Activated naive CD4-positive, alpha-beta T cell treated with anti-CD3 and anti-CD28 coated beads, Interleukin-2, amount 50 U/mL, for 72 hours (primary cell): Measurements from ENCODE around the gene TTBK1. TPM values are rescaled to one million over a fixed set of nuclear protein-coding genes. Genes with fewer than 3 reads are reported as not detected.

Source experiments
- ATAC-seq, 2 donors: fragments of 150-1000 bp; cut with Tn5 transposase; 2 replicates each; pipeline ENCODE4 v1.10.0; 2021; ENCODE audit warnings: mild to moderate bottlenecking in 2 of 2, moderate library complexity in 2 of 2
- DNase-seq, 2 donors: peaks; one replicate each; pipeline ENCODE4 v3.0.0; 2021 to 2022; ENCODE audit warnings: low spot score in 2 of 2
- H3K27ac Mint-ChIP-seq, 2 donors: one replicate each; pipeline ENCODE4 v1.8.0; 2022; ENCODE audit warnings: mild to moderate bottlenecking in 2 of 2, mixed read lengths in 2 of 2
- H3K36me3 Mint-ChIP-seq, 2 donors: one replicate each; pipeline ENCODE4 v1.8.0; 2022; ENCODE audit warnings: mixed read lengths in 2 of 2
- H3K9me3 Mint-ChIP-seq, 2 donors: one replicate each; pipeline ENCODE4 v1.8.0; 2022; ENCODE audit warnings: mixed read lengths in 2 of 2
- total RNA-seq, 2 donors: library from RNA; stranded (reverse); gene quantifications; one replicate each; pipeline ENCODE4 v1.2.3, GENCODE V29; 2022

The TTBK1 gene
- total RNA-seq, 2 donors from 2014 or later, result 0.09 to 0.37 TPM

DNA sequence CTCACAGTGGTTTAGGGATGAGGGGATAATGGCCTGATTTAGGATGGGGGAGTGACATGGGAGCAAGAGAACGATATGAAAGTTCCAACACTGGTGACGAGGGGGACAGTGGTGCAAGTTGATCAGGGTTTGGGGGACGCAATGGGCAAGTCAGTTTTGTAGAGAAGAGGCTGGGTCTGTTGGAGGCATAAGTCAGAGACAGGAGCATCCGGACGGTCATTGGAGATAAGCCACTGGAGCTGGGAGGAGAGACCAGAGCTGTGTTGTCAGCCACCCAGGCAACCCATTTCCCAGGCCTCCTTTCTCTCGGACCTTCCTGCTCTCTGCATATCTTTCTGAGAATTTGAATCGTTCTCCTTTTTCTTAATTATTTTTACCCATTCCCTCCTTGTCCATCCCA lies 23.5 kb upstream of the TTBK1 start:
- DNase-seq, result no peak
- ATAC-seq, result no peak
- Mint-ChIP-seq H3K36me3 (peaks cover 0 to 6% of the 10 kb centered on the region in 2 donors), H3K9me3 (no peaks in the 10 kb centered on the region), H3K27ac (no peak overlapping the region)

DNA sequence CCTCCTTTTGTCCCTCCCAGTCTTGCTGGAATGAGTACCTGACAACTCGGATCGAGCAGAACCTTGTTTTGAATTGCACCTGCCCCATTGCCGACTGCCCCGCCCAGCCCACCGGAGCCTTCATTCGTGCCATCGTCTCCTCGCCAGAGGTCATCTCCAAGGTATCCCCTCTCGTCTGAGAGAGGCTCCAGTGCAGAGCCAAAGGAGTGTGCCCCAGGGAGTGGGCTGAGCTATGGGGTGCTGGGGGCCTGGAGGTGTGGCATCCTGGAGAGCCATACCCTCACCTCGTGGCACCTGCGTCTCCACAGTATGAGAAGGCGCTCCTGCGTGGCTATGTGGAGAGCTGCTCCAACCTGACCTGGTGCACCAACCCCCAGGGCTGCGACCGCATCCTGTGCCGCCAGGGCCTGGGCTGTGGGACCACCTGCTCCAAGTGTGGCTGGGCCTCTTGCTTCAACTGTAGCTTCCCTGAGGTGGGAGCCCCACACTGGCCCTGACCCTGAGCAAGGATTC lies 22.8 kb upstream of the TTBK1 start:
- no peak for DNase-seq
- no peak for ATAC-seq
- Mint-ChIP-seq H3K9me3 (no peaks in the 10 kb centered on the region), H3K27ac (peak overlapping the region; percentile 91 to 96), H3K36me3 (peaks cover 0 to 9% of the 10 kb centered on the region in 2 donors)

DNA sequence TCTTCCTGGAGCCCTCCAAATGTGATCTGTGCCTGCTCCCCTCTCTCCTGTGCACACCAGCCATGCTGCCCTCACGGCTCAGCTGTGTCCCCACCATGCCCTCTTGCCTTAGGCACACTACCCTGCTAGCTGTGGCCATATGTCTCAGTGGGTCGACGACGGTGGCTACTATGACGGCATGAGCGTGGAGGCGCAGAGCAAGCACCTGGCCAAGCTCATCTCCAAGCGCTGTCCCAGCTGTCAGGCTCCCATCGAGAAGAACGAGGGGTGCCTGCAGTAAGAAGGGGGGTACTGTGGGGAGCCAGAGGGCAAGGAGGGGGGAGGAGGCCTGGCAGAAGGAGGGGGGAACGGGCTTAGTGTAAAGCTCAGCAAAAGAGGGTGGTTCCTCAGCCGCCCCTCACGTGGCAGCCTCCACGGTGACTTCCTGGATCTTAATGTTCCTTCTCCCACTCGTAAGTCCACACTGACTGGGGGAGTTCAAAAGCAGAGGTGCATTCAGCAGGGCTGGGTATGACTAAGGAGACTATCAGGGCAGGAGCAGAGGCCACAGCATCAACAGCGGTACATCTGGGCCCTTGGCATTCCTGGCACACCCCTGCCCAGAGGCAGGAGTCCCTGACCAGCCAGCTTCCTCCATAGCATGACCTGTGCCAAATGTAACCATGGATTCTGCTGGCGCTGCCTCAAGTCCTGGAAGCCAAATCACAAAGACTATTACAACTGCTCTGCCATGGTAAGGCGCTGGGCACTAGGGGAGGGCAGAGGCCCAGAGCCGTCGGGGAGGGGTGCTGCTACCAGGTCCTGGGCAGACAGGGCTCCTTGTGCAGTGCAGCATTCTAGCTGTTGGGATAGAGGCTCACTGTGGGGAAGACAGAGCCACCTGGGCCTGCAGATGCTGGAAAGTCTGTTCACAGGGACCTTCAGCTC lies 22.0 kb upstream of the TTBK1 start:
- DNase-seq (no peak), ATAC-seq (no peak)
- no peaks in the 10 kb centered on the region for H3K9me3 Mint-ChIP-seq
- H3K27ac Mint-ChIP-seq, result peak overlapping the region; percentile 91 to 96
- peaks cover 0 to 17% of the 10 kb centered on the region in 2 donors for H3K36me3 Mint-ChIP-seq

DNA sequence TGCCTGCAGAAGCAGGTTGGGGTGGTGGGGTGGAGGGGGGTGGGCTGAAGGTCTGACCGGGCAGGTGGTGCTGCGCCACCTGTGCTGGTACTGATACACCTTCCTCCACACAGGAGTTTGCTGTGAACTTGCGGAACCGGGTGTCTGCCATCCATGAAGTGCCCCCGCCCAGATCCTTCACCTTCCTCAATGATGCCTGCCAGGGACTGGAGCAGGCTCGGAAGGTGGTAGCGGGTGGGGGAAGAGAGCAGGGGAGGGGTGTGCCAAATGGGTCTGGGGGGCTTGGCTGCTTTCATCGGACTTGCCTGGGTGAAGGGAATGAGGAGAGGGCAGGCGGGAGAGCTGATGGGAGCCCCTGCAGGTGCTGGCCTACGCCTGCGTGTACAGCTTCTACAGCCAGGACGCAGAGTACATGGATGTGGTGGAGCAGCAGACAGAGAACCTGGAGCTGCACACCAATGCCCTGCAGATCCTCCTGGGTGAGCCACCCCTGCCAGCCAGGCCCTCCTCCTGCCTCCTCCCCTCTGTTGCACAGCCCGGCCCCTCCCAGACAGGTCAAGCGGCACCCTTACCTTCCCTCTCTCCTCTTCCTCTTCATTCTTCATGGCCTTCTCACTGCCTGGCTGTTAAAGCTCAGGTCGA lies 20.7 kb upstream of the TTBK1 start:
- no peak for ATAC-seq
- peaks cover 0 to 25% of the 10 kb centered on the region in 2 donors for H3K36me3 Mint-ChIP-seq
- no peak for DNase-seq
- peak overlapping the region; percentile 91 to 92 for H3K27ac Mint-ChIP-seq
- H3K9me3 Mint-ChIP-seq, result no peaks in the 10 kb centered on the region

DNA sequence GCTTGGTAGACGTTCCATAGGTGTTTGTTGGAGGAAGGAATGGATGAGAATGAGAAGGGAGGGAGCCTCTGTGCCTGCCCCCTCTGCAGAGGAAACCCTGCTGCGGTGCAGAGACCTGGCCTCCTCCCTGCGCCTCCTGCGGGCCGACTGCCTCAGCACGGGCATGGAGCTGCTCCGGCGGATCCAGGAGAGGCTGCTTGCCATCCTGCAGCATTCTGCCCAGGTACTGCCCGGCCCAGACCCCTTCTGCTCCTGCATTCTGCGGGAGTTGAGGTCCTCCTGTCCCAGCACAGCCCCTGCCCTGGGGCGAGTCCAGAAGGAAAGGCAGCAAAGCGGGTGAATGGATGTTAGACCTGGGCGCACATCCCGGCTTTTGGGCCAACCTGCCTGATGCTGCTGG lies 20.1 kb upstream of the TTBK1 start:
- H3K36me3 Mint-ChIP-seq, result peaks cover 2 to 31% of the 10 kb centered on the region in 2 donors
- ATAC-seq (no peak), DNase-seq (no peak)
- no peaks in the 10 kb centered on the region for H3K9me3 Mint-ChIP-seq
- peak overlapping the region; percentile 91 to 99 for H3K27ac Mint-ChIP-seq

DNA sequence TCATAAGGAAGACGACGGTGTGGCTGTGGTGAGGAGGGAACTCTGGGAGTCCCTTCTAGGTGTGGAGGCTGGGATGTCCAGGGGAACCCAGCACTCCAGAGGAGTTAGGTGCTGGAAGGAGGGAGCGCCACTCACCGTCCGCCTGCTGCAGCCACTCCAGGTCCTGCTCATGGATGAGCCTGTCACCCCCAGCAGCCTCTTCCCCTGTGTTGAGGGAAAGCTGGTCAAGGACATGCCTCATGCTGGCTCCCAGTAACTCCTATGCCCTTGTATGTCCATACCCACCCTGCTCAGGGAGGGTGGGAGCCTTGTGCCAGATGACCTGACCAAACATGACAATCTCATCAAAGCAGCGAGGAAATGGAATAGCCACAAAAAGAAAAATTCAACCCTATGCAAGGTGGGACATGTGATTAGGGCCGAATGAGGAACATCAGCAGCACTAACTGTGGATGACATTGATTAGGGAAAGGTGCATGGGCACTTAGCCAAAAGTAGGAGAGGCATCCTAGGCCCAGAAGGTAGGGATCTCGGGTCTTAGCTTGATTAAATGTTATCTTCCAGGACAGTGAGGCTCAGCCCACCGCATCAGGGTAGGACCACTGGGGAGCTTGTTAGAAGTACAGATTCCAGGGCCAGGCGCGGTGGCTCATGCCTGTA lies 17.0 kb upstream of the TTBK1 start:
- Mint-ChIP-seq H3K27ac (peak overlapping the region; percentile 60 to 95), H3K36me3 (peaks cover 8 to 36% of the 10 kb centered on the region in 2 donors), H3K9me3 (no peaks in the 10 kb centered on the region)
- ATAC-seq (no peak), DNase-seq (peak in 1 of 2 donors; percentile 53)

DNA sequence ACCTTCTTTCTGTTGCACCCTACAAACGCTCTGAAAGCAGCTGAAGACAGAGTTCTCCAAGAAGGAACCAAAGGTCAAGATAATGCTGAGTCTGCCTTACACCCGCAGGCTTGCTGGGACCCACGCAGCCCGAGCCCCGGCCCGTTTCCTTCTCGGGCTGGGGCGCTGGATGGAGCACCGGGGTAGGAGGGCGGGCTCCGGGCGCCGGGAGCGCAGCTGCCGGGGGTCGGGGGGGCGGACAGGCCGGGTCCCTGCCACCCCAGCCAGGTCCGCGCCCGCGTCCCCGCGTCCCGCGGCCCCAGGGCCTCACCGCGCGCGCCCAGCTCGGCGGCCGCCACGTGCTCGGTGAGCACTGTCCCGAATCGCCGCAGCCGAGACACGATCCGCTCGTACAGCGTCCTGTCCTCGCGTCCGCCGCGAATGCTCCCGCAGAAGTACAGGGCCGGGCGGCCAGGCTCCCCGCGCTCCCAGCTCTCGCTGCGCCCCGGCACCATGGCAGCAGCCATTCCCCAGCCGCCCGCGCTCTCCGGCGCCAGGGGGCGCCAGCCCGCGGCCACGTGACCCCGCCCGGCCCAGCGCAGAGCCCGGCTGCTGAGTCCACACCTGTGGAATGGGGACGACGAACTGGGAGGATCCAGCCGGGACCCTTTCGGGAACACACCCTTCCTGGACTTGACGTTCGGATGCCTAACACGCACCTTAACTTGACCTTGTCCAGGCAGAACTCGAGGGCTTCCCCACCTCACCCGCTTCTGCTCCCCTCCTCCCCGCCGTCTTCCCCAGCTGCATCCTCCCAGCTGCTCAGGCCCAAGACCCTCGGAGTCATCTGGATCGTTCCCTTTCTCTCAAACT lies 14.1 kb upstream of the TTBK1 start, which contains the start of gene DNPH1:
Gene DNPH1 (minus strand): TSS at position 531 of the 852 bp plus-strand sequence. CDS start 25 bp downstream, at position 506.
- ATAC-seq, result peak; percentile 86
- DNase-seq, result peak; percentile 88 to 93
- Mint-ChIP-seq H3K9me3 (no peaks in the 10 kb centered on the region), H3K27ac (peak within 1 kb of the TSS; percentile 96), H3K36me3 (peaks cover 8 to 30% of the 10 kb centered on the region in 2 donors)

DNA sequence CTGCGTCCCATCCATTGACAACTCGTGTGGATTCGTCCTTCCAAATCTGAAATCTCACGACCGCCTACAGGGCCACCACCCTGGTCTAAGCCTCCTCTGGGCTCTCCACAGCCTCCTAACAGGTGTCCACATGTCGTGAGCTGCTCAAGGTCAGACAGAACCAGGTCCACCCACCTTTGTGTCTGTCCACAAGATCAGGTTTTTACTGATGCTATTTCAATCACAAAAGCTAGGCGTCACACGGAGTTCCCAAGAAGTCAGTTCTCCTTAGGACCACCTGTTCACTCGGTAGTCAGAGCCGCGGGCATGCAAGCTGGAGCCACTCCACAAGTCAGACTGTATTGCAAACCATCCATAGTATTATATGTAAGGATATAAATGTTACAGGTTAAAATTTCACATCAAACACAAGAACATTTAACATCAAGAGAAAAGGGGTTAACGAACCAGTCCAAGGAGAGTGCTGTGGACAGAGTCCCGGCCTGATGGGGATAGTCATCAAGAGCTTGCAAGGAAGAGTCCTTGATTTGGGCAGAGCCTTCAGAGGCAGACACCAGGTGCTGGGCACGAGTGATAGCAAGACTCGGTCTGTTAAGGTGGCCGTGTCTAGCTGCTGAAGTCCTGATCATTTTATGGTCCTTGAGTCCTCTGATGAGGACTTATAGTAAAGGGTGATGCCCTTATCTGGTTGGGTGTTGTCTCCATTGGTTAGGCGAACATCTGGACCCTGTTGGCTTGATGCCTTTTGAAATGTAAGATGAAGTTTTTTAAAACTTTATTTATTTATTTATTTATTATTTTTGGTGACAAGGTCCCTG lies 13.3 kb upstream of the TTBK1 start:
- peak in 1 of 2 donors; percentile 44 for DNase-seq
- H3K27ac Mint-ChIP-seq, result peak overlapping the region; percentile 92 to 96
- peak; percentile 9 to 16 for ATAC-seq
- peaks cover 8 to 30% of the 10 kb centered on the region in 2 donors for H3K36me3 Mint-ChIP-seq
- H3K9me3 Mint-ChIP-seq, result no peaks in the 10 kb centered on the region

DNA sequence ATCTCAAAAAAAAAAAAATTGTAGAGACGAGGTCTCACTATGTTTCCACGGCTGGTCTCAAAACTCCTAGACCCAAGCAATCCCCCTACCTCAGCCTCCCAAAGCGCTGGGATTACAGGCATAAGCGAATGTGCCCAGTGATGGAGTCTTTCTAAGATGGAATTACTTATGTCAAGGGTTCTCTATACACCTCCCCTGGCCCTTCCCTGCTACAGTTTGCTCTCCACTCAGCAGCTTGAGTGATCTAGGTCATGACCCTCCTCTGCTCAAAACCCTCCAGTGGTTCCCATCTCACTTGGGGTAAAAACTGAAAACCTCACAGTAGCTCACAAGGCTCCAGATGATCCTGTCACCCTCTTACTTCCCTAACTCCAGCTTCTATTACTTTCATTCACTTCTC lies 12.2 kb upstream of the TTBK1 start:
- DNase-seq, result no peak
- no peak for ATAC-seq
- H3K27ac Mint-ChIP-seq, result peak overlapping the region in 1 of 2 donors; percentile 44
- no peaks in the 10 kb centered on the region for H3K9me3 Mint-ChIP-seq
- H3K36me3 Mint-ChIP-seq, result peaks cover 8 to 21% of the 10 kb centered on the region in 2 donors

DNA sequence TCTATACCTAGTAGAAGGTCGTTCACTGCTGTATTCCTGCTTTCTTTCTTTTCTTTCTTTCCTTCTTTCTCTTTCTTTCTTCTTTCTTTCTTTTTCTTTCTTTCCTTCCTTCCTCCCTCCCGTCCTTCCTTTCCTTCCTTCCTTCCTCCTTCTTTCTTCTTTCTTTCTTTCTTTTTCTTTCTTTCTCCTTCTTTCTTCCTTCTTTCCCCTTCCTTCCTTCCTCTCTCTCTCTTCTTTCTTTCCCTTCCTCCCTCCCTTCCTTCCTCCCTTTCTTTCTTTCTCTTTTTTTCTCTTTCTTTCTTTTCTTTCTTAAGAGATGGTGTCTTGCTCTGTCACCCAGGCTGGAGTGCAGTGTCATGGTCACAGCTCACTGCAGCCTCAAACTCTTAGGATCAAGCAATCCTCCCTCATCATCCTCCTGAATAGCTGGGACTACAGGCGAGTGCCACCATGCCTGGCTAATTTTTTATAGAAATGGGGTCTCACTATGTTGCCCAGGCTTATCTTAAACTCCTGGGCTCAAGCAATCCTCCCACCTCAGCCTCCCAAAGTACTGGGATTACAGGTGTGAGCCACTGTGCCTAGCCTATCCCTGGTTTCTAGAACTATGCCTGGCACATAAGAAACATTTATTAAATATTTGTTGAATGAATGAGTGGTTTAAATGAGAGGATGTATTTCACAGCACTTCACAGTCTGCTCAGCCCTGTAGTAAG lies 11.4 kb upstream of the TTBK1 start:
- H3K27ac Mint-ChIP-seq, result peak overlapping the region in 1 of 2 donors; percentile 44
- no peaks in the 10 kb centered on the region for H3K9me3 Mint-ChIP-seq
- no peak for DNase-seq
- peaks cover 8 to 13% of the 10 kb centered on the region in 2 donors for H3K36me3 Mint-ChIP-seq
- no peak for ATAC-seq

DNA sequence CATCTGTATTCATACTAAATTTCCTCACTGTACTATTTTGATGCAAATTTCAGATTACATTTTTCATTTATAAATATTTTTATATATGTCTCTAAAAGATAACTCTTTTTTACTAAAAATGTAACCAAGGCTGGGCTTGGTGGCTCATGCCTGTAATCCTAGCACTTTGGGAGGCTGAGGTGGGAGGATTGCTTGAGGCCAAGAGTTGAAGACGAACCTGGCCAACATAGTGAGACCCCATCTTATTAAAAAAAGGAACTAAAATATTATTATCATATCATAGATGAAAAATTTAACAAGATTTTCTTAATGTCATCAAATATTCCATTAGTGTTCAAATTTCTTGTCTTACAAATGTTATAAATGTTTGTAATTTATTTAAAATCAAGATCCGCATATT lies 7.4 kb upstream of the TTBK1 start:
- DNase-seq (no peak), ATAC-seq (no peak)
- peaks cover 0 to 9% of the 10 kb centered on the region in 2 donors for H3K36me3 Mint-ChIP-seq
- no peak overlapping the region for H3K27ac Mint-ChIP-seq
- peaks cover 0 to 4% of the 10 kb centered on the region in 2 donors for H3K9me3 Mint-ChIP-seq

DNA sequence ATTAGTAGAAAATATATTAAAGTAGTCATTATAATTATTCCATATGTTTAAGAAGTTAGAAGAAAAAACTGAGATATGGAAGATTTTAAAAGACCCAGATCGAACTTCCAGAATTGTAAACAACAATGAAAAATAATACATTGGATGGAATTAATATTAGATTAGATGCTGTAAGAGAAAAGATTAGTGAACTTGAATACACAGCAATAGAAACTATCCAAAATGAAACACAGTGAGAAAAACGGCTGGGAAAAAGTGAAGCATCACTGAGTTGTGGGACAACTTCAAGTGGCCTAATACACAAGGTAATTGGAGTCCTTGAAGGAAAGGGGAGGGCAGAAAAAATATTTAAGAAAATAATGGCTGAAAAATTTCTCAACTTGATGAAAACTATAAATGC lies 4.2 kb upstream of the TTBK1 start:
- Mint-ChIP-seq H3K9me3 (peaks cover 0 to 4% of the 10 kb centered on the region in 2 donors), H3K36me3 (peaks cover 0 to 9% of the 10 kb centered on the region in 2 donors), H3K27ac (no peak overlapping the region)
- ATAC-seq (no peak), DNase-seq (no peak)

DNA sequence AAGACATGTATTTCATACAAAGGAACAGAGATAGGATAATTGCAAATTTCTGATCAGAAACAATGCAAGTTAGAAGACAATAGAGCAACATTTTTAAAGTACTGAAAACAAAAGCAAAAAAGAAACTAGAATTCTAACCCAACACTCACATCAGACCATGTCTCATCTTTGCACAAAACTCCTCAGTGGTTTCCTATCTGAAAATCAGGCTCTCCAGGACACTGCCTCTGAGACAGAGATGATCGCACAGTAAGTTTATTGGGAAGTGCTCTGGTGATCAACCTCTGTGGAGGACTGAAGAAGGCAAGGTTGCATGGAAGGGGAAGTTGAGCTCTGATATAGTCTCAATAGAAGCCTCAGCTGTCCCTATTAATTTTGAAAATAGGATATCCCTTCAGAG lies 2.3 kb upstream of the TTBK1 start:
- H3K9me3 Mint-ChIP-seq, result peaks cover 0 to 4% of the 10 kb centered on the region in 2 donors
- DNase-seq, result no peak
- no peak for ATAC-seq
- H3K27ac Mint-ChIP-seq, result no peak overlapping the region
- peaks cover 0 to 9% of the 10 kb centered on the region in 2 donors for H3K36me3 Mint-ChIP-seq

DNA sequence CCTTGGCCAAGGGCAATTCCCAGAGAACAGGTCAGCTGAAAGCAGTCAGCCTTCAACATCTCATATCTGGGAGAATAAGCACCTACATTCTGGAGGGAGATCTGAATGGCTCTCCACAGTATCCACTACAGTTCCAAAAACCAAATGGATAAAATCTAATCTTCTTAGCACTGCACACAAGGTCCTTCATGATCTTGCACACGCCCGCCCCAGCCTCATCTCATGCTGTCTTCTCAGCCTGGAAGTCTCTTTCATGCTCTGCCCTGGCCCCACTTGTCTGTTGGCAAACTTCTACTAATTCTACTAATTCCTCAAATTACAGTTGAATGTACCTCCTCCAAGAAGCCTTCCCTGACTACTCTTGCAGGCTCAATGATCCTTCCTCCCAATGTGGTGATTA lies 1.8 kb upstream of the TTBK1 start:
- DNase-seq, result no peak
- ATAC-seq, result no peak
- peaks cover 0 to 9% of the 10 kb centered on the region in 2 donors for H3K36me3 Mint-ChIP-seq
- H3K9me3 Mint-ChIP-seq, result peaks cover 0 to 4% of the 10 kb centered on the region in 2 donors
- H3K27ac Mint-ChIP-seq, result no peak overlapping the region
